Astrocyte of the cerebellum (primary cell): ENCODE results near the gene CCT7.

ENCODE experiments used
- DNase-seq: peaks from one replicate; pipeline ENCODE4 v3.0.0-alpha.2; 2011; ENCODE audit warnings: low read depth
- H3K4me3 ChIP-seq: 2 replicates; pipeline ENCODE4 v1.5.1; 2011; ENCODE audit warnings: mild to moderate bottlenecking, low read depth, low read length, moderate library complexity
- in situ Hi-C: cut with HindIII; loops from 2 replicates; pipeline ENCODE4 v1.10.0; 2017; ENCODE audit warnings: low sequenced_read_pairs
- TF ChIP-seq, protein P1 (sequence below): IDR thresholded peaks from 2 replicates; pipeline ENCODE4 v1.5.1; 2012; ENCODE audit warnings: low read length, low read depth, moderate library complexity, mild to moderate bottlenecking; ENCODE audit errors: missing control alignments

The CCT7 gene

GRCh38 chr2:73263540-73264331 is 29.6 kb downstream of the CCT7 start:
- H3K4me3 ChIP-seq = no peak overlapping the region
- in situ Hi-C loops = no loop called here
- DNase-seq = no peak
- TF ChIP-seq, protein P1, sequence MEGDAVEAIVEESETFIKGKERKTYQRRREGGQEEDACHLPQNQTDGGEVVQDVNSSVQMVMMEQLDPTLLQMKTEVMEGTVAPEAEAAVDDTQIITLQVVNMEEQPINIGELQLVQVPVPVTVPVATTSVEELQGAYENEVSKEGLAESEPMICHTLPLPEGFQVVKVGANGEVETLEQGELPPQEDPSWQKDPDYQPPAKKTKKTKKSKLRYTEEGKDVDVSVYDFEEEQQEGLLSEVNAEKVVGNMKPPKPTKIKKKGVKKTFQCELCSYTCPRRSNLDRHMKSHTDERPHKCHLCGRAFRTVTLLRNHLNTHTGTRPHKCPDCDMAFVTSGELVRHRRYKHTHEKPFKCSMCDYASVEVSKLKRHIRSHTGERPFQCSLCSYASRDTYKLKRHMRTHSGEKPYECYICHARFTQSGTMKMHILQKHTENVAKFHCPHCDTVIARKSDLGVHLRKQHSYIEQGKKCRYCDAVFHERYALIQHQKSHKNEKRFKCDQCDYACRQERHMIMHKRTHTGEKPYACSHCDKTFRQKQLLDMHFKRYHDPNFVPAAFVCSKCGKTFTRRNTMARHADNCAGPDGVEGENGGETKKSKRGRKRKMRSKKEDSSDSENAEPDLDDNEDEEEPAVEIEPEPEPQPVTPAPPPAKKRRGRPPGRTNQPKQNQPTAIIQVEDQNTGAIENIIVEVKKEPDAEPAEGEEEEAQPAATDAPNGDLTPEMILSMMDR = no peak

GRCh38 chr2:73264332-73264606 is 30.2 kb downstream of the CCT7 start:
- in situ Hi-C loops = no loop called here
- no peak for DNase-seq
- no peak overlapping the region for H3K4me3 ChIP-seq
- TF ChIP-seq, protein P1 = no peak

DNA sequence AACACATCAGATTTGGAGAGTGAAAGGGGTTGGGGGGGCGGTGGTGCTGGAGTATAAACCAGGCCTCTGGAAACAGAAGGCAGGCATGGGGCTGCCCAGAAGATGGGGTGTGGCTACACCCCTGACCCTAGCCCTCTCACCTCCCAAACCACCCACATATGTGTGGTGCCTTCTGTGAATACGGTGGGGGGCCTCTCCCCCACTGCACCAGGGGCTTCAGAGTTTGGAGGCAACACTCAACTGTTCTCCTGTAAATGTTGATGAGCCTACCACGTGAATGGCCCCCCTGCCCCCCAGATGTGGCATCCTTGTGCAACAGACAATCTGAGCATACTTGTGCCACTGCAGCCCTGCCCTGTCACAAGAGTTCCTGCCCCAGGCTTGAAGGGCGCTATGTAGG is 30.7 kb downstream of the CCT7 start:
- DNase-seq = no peak
- no peak overlapping the region for H3K4me3 ChIP-seq
- in situ Hi-C loops = no loop called here
- TF ChIP-seq, protein P1 = no peak

DNA sequence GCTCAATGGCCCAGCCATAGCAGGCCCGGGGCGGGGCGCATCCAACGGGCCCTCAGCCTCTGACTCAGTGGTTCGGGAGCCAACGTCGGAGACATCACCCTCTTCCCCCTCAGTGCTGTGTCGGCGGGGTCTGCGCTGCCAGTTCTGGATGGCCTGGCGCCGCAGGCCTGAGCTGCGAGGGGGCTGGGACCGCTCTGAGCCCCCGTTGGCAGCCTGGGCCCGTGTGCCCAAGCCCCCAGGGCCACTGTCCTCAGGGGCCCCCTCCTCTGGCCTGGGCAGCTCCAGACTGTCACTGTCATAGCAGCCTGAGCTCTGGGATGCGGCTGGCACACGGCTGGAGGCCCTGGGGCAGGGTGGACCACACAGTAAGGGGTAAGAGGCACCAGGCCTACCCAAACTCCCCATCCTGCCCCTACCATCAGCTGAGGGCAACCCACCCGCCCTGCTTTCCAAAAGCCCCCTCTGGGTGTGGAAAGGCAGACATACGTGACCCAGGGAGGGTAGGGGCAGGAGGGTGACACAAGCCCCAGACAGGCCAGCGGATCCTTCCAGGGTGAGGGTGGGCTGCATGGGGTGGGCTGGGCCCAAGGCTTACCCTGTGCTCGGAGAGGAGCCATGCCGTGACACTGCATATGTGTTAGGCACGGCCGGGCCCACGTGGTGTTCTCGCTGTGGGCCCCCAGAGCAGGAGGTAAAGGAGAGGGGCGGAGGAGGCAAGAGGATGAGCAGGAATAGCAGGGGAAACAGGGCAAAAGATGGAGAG is 31.4 kb downstream of the CCT7 start:
- no peak for DNase-seq

GRCh38 chr2:73266061-73266901 is 32.2 kb downstream of the CCT7 start:
- TF ChIP-seq, protein P1 = no peak
- H3K4me3 ChIP-seq = no peak overlapping the region
- in situ Hi-C loops = no loop called here
- no peak for DNase-seq

More for the DNA sequence above, 31.4 kb downstream of the CCT7 start:
- TF ChIP-seq, protein P1 = no peak
- H3K4me3 ChIP-seq = no peak overlapping the region
- in situ Hi-C loops = no loop called here

GRCh38 chr2:73267008-73267407 is 32.9 kb downstream of the CCT7 start:
- H3K4me3 ChIP-seq = no peak overlapping the region
- no peak for DNase-seq
- TF ChIP-seq, protein P1 = no peak
- in situ Hi-C loops = no loop called here
